ENCODE data around the gene MAPKBP1. TPM values are rescaled to one million over a fixed set of nuclear protein-coding genes. Genes with fewer than 3 reads are reported as not detected.

MAPKBP1 gene
- total RNA-seq, 2 donors from 2014 or later, result 26.5 to 27.9 TPM

- intact Hi-C loops (cut with DNase I), result no loop called here
- DNase-seq (ENCODE audit: low spot score), result no peak
Measured at GRCh38 chr15:41780727-41781126, 6.4 kb downstream of the MAPKBP1 start.

GRCh38 chr15:41782371-41783282, 8.3 kb downstream of the MAPKBP1 start:
- DNase-seq (ENCODE audit: low spot score), result no peak
- intact Hi-C loops (cut with DNase I), result no loop called here

DNA sequence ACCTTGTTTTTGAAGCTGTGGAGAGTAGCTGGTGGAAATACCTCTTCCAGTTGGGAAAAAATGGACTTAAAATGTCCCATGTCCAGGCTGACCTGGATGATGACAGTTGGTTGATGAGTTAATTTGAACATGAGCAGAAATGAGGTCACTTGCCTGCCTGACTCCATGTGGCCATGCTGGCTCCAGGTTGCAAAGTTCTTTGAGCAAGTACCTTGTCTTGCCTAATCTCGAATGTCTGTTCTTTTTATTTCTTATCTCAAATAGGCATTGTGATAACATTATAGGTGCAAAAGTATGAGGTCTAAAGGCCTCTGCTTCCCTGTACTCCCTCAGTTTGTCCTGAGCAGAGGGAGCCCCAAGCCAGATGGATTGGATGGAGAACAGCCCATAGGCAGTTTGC, 9.0 kb downstream of the MAPKBP1 start:
- intact Hi-C loops (cut with DNase I), result no loop called here
- no peak for DNase-seq (ENCODE audit: low spot score)

DNA sequence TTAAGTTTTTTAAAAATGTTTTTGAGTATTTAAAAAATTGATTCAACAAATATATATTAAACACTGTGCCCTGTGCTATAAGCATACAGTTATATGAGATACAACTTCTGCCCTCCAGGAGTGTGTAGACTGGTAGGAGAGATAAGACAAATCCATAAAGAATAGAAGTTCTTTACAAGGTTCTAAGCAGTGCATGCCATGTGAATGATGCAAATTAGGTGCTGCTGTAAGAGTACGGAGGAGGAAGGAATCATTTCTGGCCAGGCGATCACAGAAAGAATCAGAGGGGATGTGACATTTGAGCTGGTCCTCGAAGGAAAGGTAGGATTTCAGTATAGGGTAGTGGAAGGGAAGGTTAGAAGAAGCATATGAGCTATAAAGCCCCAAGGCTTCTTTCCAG, 14.0 kb downstream of the MAPKBP1 start:
- no peak for DNase-seq (ENCODE audit: low spot score)
- intact Hi-C loops (cut with DNase I), result no loop called here

- no peak for DNase-seq (ENCODE audit: low spot score)
- intact Hi-C loops (cut with DNase I), result no loop called here
Measured at GRCh38 chr15:41789236-41789635, 15.0 kb downstream of the MAPKBP1 start.

DNA sequence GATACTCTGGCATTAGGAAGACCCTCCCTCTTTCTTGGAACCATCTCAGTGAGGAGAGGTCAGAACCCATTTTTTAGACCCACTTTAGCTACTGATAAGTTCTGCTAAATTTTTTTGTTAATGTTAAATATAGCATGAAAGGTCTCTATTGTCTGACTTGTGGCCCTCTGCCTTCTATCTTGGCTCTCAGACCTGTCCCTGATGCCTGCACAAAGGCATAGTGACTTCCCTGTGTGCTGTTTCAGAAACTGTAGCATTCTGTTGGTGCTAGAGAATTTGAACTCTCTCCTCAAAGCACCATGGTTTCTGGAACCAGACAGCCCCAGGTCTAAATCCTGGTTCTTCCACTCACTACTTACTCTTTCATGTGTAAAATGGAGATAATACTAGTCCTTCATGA, 15.4 kb downstream of the MAPKBP1 start:
- DNase-seq (ENCODE audit: low spot score), result no peak
- intact Hi-C loops (cut with DNase I), result no loop called here

DNA sequence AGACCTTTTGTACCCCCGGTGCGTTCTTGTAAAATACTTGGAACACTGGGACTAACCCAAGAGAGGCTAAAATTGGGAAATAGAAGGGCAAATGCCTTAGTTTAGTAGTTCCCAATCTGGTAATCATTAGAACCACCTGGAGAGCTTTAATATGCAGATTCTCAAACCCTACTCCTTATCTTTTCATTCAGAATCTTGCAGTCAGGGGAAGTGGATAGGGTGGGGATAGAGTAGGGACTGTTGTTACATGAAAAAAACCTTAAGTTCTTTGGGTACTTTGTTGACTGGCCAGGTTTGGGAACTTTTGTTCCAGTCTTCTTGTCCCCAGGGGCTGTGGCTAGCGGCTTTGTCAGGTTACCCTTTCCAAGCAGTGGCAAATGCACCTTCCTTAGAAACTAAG, 15.9 kb downstream of the MAPKBP1 start:
- no peak for DNase-seq (ENCODE audit: low spot score)
- intact Hi-C loops (cut with DNase I), result no loop called here

DNA sequence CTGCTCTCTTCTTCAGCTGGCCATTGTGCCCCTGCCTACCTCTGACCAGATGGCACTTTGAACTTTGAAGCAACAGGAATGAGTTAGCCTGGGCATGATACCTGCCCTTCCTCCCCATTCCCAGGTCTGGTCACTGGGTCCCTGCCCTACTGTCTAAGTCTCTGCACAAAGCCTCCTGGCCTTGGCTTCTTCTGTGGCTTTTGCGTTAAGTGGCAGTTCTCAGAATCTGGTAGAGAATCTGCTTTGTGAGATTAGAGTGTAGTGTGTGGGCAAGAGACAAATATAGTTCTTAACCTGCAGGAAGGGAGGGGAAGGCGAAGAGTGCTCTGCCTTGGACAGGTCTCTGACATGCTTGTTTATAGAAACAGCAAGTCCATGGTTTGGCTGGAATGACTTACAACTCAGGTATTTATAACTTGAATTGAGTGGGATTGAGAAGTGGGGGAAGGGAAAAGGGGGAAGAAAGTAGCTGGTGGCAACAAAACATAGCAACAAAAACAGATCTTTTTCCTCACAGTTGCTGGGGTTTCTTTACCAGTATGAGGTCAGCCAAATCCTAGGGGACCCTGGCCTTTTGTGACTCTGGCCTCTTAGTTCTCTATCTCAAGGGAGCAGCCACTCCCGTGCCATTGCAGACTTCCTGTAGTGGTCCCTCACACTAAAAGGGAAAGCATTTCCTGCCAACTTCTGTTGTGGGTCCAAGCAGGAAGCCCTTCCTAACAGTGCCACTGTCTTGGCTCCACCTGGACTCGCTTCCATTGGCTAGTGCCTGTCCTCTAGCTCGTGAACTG, 16.7 kb downstream of the MAPKBP1 start:
- intact Hi-C loops (cut with DNase I), result no loop called here
- no peak for DNase-seq (ENCODE audit: low spot score)

GRCh38 chr15:41791547-41791937, 17.3 kb downstream of the MAPKBP1 start:
- DNase-seq (ENCODE audit: low spot score), result no peak
- intact Hi-C loops (cut with DNase I), result no loop called here

DNA sequence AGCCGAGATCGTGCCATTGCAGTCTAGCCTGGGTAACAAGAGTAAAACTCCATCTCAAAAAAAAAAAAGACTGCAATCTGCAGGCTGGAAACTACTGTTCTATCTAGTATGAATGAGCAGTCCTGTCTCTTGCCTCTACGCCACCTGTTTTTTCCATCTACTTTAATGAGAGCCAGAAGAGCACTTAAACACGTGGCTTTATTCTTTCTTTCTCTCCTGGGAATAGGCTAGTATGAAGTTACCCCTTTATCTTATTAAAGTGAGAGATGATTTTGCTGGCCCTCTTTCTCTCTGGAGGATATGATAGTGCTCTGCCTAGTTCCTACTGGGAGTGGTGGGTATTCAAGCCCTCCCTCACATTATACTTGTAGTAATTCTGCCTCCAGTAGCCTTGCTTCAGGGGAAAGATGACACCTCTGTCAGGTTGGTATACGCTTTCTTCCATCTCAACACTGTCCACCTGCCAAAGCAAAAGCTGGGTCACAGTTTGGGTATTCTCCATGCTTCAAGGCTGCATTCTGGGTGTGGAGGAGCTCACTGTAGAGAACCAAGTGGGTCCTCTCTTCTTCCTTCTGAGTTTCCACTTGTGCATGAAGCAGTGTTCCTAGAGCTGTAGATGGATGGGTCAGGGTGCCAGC, 17.8 kb downstream of the MAPKBP1 start:
- intact Hi-C loops (cut with DNase I), result no loop called here
- DNase-seq (ENCODE audit: low spot score), result no peak

GRCh38 chr15:41794081-41794480, 19.8 kb downstream of the MAPKBP1 start:
- intact Hi-C loops (cut with DNase I), result no loop called here
- DNase-seq (ENCODE audit: low spot score), result no peak

- DNase-seq (ENCODE audit: low spot score), result no peak
- intact Hi-C loops (cut with DNase I), result no loop called here
Measured at GRCh38 chr15:41795996-41796856, 21.9 kb downstream of the MAPKBP1 start.

DNA sequence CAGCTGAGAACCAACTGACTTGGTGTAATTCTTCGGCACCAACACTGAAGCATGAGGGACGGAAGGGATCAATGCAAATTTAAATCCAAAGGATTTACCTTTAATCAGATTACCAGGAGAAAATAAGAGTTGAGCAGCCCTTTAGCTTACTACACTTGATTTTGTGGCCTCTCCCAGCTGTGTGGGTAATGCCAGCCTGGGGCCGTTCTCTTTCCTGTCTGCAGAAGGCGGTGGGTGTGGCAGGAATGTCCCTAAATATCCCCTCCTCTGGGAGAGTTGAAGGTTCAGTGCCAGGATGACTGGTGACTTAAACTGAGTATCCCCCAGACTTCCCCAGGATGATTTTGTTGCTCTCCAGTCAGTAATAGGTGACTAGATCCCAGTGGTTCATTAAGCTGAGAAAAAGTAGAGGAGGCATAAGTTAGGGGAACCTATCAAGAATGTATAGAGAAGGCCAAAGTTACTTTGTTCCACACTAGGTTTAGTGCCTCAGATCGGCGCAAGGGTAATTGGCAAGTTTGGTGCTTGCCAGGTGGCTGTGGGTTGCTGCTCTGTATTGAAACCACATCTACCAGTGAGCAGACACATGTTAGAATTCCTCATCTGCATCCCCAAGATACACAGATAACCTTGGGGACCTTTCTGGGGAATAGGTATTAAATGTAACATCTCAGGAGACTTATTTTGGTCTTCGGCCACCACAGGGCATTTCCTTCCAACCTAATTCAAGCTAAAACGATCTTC, 23.1 kb downstream of the MAPKBP1 start:
- no peak for DNase-seq (ENCODE audit: low spot score)
- intact Hi-C loops (cut with DNase I), result no loop called here

GRCh38 chr15:41798607-41799487, 24.6 kb downstream of the MAPKBP1 start:
- no peak for DNase-seq (ENCODE audit: low spot score)
- intact Hi-C loops (cut with DNase I), result no loop called here

DNA sequence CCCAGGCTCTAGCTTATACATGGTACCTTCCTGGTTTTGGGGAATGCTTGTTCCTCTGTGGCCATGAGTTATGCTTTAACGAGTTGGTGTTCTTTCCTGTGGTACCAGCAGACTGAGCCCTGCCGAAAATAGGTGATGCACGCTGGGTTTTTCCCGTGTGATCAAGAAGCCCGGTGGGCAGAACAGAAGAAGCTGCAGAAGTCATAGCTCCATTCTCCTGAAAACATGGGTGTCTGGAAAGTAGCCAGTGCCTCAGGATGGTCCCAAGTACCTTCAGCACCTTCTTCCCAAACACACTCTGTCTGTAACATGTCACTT, 25.2 kb downstream of the MAPKBP1 start:
- intact Hi-C loops (cut with DNase I), result no loop called here
- no peak for DNase-seq (ENCODE audit: low spot score)

- intact Hi-C loops (cut with DNase I), result no loop called here
- DNase-seq (ENCODE audit: low spot score), result no peak
Measured at GRCh38 chr15:41801185-41801584, 26.9 kb downstream of the MAPKBP1 start.

GRCh38 chr15:41801850-41802455, 27.7 kb downstream of the MAPKBP1 start:
- no peak for DNase-seq (ENCODE audit: low spot score)
- intact Hi-C loops (cut with DNase I), result no loop called here

Measured in posterior vena cava (tissue), 2 donors.